CMK (cell line): ENCODE data around the gene CCDC159.
"Not testable (repeated sequence)": the region's sequence is repeated elsewhere in the genome, so short reads cannot be mapped to it uniquely, and the experiment has no call there.

Source experiments
- DNase-seq: peaks from one replicate; pipeline ENCODE4 v3.0.0-alpha.2; 2010; ENCODE audit warnings: low read depth

Gene CCDC159

GRCh38 chr19:11346104-11346940 is at the start of gene CCDC159, which contains the start of gene TMEM205:
TSS of gene CCDC159 (plus strand) at chr19:11346519. CDS start at chr19:11346607, 88 bp downstream.
TSS of gene TMEM205 (minus strand) at chr19:11346268. CDS start at chr19:11345619, 649 bp downstream.
- DNase-seq, result peak; percentile 87

GRCh38 chr19:11299946-11300810 is 46.1 kb upstream of the CCDC159 start:
- DNase-seq, result no peak

GRCh38 chr19:11300811-11301120 is 45.6 kb upstream of the CCDC159 start:
- no peak for DNase-seq

- DNase-seq, result no peak
Observed at GRCh38 chr19:11304936-11305335, 41.4 kb upstream of the CCDC159 start.

GRCh38 chr19:11306337-11306736 is 40.0 kb upstream of the CCDC159 start:
- DNase-seq, result no peak

GRCh38 chr19:11320278-11320995 is 25.9 kb upstream of the CCDC159 start:
- not testable (repeated sequence) for DNase-seq

GRCh38 chr19:11321191-11322126 is 24.9 kb upstream of the CCDC159 start:
- DNase-seq, result no peak

- no peak for DNase-seq
Observed at GRCh38 chr19:11322269-11323024, 23.9 kb upstream of the CCDC159 start.

GRCh38 chr19:11323601-11324078 is 22.7 kb upstream of the CCDC159 start:
- no peak for DNase-seq

GRCh38 chr19:11324079-11324661 is 22.1 kb upstream of the CCDC159 start:
- no peak for DNase-seq

- no peak for DNase-seq
Observed at GRCh38 chr19:11324748-11325389, 21.4 kb upstream of the CCDC159 start.

GRCh38 chr19:11325544-11325943 is 20.8 kb upstream of the CCDC159 start:
- DNase-seq, result no peak

GRCh38 chr19:11330127-11330526 is 16.2 kb upstream of the CCDC159 start:
- no peak for DNase-seq

- no peak for DNase-seq
Observed at GRCh38 chr19:11331502-11331901, 14.8 kb upstream of the CCDC159 start.

- DNase-seq, result no peak
Observed at GRCh38 chr19:11332822-11333221, 13.5 kb upstream of the CCDC159 start.

GRCh38 chr19:11333838-11334237 is 12.5 kb upstream of the CCDC159 start:
- not testable (repeated sequence) for DNase-seq

GRCh38 chr19:11335449-11336146 is 10.7 kb upstream of the CCDC159 start:
- no peak for DNase-seq

- peak; percentile 92 for DNase-seq
Observed at GRCh38 chr19:11337080-11337479, 9.2 kb upstream of the CCDC159 start.

GRCh38 chr19:11338121-11338520 is 8.2 kb upstream of the CCDC159 start:
- DNase-seq, result no peak
